ENCODE measurements around the gene FADS6.

DNA sequence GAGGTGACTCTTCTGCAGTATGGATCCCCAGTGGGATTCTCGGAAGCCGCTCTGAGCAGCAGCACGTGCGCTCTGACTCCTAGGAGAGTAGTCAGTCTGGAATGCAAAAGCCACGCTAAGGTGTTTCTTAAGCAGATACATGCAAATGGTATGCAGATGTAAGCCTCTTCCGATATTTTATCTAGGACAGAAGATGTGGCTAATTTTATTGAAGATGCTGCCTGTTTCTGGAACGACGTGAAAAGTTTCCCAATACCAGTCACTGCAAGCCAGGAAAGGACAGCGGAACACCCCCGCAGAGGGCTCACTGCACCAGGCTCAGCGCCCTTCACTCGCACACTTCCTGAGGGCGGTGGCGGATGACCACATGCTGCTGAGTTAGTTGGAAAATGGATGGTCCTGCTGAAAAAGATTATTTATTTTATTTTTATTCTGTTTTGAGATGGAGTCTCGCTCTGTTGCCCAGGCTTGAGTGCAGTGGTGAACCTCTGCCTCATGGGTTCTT is 10.1 kb downstream of the FADS6 start:
- no peak for TF ChIP-seq POLR2AphosphoS5 (IDR thresholded peaks at IDR 0.05; ENCODE audit: low read depth, low read length)
- TF ChIP-seq, protein P1, sequence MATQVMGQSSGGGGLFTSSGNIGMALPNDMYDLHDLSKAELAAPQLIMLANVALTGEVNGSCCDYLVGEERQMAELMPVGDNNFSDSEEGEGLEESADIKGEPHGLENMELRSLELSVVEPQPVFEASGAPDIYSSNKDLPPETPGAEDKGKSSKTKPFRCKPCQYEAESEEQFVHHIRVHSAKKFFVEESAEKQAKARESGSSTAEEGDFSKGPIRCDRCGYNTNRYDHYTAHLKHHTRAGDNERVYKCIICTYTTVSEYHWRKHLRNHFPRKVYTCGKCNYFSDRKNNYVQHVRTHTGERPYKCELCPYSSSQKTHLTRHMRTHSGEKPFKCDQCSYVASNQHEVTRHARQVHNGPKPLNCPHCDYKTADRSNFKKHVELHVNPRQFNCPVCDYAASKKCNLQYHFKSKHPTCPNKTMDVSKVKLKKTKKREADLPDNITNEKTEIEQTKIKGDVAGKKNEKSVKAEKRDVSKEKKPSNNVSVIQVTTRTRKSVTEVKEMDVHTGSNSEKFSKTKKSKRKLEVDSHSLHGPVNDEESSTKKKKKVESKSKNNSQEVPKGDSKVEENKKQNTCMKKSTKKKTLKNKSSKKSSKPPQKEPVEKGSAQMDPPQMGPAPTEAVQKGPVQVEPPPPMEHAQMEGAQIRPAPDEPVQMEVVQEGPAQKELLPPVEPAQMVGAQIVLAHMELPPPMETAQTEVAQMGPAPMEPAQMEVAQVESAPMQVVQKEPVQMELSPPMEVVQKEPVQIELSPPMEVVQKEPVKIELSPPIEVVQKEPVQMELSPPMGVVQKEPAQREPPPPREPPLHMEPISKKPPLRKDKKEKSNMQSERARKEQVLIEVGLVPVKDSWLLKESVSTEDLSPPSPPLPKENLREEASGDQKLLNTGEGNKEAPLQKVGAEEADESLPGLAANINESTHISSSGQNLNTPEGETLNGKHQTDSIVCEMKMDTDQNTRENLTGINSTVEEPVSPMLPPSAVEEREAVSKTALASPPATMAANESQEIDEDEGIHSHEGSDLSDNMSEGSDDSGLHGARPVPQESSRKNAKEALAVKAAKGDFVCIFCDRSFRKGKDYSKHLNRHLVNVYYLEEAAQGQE (IDR thresholded peaks at IDR 0.05; ENCODE audit: insufficient read depth in 1 of 2, low read depth in 2 of 2, low read length in 1 of 2): no peak
- TF ChIP-seq, protein P2, sequence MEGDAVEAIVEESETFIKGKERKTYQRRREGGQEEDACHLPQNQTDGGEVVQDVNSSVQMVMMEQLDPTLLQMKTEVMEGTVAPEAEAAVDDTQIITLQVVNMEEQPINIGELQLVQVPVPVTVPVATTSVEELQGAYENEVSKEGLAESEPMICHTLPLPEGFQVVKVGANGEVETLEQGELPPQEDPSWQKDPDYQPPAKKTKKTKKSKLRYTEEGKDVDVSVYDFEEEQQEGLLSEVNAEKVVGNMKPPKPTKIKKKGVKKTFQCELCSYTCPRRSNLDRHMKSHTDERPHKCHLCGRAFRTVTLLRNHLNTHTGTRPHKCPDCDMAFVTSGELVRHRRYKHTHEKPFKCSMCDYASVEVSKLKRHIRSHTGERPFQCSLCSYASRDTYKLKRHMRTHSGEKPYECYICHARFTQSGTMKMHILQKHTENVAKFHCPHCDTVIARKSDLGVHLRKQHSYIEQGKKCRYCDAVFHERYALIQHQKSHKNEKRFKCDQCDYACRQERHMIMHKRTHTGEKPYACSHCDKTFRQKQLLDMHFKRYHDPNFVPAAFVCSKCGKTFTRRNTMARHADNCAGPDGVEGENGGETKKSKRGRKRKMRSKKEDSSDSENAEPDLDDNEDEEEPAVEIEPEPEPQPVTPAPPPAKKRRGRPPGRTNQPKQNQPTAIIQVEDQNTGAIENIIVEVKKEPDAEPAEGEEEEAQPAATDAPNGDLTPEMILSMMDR (IDR thresholded peaks at IDR 0.05): no peak

Data from Panc1 (cell line).